ENCODE data around the gene ARID4B.

GRCh38 chr1:235328271-235329138 is 526 bp upstream of the ARID4B start, which contains the start of gene GGPS1:
- TF ChIP-seq CTCF (IDR thresholded peaks at IDR 0.05), result peak in 2 of 6 experiments; percentile 27 to 40
- TF ChIP-seq POLR2A (IDR thresholded peaks at IDR 0.05), result peak; percentile 72 to 85

Measured in Peyer's patch (tissue), 4 donors.